GM23248 (cell line): Measurements from ENCODE around the gene PGGHG.

Experiments
- EZH2 ChIP-seq: fragments of 200-600 bp; sonication (generic); IDR thresholded peaks from 2 replicates; pipeline ENCODE4 v1.6.1; 2018; ENCODE audit warnings: antibody characterized with exemption, mild to moderate bottlenecking; ENCODE audit not compliant: insufficient read depth, poor library complexity, severe bottlenecking
- EZH2phosphoT487 ChIP-seq: fragments of 200-600 bp; sonication (generic); IDR thresholded peaks from 2 replicates; pipeline ENCODE4 v1.6.1; 2018; ENCODE audit warnings: antibody characterized with exemption, moderate library complexity, mild to moderate bottlenecking, low read depth; ENCODE audit not compliant: insufficient read depth

DNA sequence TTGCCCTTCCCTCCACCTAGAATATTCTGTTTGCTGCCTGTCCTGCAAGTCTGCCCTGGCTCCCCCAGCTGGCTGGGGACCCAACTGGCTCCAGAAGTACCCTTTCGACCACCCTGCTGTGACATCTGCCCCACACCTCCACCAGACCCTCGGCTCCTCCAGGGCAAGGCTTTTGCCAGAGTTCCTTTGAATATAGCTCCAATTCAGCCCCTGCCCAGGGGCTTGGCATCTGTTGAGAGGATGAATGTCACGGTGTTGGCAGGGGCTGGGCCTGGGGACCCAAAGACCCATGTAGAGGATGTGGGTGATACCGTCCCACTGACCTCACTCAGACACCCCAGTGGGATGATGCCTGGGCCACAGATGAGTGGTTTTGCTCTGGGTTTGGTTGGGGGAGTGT lies 6.8 kb upstream of the PGGHG start:
- no peak for TF ChIP-seq EZH2
- TF ChIP-seq EZH2phosphoT487: no peak
